Measurements from ENCODE around the gene HBQ1.
"Not testable (repeated sequence)": the region's sequence is repeated elsewhere in the genome, so short reads cannot be mapped to it uniquely, and the experiment has no call there.

HBQ1 gene

DNA sequence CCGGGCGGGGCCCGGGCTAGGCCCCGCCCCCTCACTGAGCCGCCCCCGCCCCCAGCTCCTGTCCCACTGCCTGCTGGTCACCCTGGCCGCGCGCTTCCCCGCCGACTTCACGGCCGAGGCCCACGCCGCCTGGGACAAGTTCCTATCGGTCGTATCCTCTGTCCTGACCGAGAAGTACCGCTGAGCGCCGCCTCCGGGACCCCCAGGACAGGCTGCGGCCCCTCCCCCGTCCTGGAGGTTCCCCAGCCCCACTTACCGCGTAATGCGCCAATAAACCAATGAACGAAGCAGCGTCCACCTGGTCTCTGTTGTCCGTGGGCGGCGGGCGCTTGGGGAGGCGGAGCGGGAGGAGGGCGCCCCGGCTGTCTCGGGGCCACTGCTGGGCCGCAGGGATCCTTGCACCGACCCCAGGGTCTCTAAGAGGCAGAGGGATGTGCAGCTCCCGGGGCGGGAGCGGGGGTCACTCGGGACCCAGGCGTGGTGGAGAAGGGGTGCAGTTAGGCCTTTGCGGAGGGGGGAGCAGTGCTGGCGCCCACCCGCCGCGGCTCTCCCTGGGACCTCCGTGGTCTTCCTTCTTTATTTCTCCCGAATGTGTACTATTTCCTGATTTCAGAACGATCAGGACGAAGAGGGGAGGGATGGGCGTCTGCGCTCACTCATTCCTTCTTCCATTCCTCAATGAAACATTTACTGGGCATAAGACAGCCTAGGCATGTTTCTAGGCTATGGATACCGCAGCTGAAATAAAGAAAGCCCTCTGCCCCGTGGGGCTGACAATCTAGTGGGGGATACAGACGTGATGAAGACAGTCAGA lies 25.8 kb upstream of the HBQ1 start:
- DNase-seq (ENCODE audit: low spot score): peak; percentile 79
- TF ChIP-seq, protein P1, sequence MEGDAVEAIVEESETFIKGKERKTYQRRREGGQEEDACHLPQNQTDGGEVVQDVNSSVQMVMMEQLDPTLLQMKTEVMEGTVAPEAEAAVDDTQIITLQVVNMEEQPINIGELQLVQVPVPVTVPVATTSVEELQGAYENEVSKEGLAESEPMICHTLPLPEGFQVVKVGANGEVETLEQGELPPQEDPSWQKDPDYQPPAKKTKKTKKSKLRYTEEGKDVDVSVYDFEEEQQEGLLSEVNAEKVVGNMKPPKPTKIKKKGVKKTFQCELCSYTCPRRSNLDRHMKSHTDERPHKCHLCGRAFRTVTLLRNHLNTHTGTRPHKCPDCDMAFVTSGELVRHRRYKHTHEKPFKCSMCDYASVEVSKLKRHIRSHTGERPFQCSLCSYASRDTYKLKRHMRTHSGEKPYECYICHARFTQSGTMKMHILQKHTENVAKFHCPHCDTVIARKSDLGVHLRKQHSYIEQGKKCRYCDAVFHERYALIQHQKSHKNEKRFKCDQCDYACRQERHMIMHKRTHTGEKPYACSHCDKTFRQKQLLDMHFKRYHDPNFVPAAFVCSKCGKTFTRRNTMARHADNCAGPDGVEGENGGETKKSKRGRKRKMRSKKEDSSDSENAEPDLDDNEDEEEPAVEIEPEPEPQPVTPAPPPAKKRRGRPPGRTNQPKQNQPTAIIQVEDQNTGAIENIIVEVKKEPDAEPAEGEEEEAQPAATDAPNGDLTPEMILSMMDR (IDR thresholded peaks at IDR 0.05; ENCODE audit: extremely low read depth, missing control alignments): no peak

DNA sequence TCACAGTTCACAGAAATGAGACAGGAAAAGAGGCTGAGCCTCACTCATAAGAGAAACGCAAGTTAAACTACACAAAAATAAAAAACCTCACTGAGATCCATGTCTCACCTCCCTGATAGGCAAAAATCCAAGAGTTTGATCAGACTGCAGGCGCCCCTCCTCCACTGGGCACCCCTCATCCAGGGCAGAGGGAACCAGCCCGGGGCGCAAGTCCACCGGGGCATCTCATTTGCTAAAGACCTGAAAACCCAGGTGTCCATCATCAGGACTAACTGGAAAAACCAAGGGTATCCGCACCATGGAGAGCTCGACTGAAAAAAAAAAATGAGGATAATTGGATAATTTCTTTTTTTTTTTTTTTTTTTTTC lies 25.2 kb upstream of the HBQ1 start:
- no peak for DNase-seq (ENCODE audit: low spot score)
- TF ChIP-seq, protein P1 (IDR thresholded peaks at IDR 0.05; ENCODE audit: extremely low read depth, missing control alignments): no peak

DNA sequence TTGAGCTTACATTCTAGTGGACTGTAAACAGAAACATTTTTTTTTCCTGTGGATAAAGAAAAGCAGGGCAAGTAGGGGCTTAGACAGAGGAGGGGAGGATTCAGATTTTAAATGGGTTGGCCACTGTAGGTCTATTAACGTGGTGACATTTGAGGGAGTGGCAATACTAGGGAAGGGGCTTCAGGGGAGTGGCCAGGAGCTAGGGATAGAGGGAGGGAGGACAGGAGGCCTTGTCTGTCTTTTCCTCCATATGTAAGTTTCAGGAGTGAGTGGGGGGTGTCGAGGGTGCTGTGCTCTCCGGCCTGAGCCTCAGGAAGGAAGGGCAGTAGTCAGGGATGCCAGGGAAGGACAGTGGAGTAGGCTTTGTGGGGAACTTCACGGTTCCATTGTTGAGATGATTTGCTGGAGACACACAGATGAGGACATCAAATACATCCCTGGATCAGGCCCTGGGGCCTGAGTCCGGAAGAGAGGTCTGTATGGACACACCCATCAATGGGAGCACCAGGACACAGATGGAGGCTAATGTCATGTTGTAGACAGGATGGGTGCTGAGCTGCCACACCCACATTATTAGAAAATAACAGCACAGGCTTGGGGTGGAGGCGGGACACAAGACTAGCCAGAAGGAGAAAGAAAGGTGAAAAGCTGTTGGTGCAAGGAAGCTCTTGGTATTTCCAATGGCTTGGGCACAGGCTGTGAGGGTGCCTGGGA lies 21.0 kb upstream of the HBQ1 start:
- no peak for DNase-seq (ENCODE audit: low spot score)
- TF ChIP-seq, protein P1 (IDR thresholded peaks at IDR 0.05; ENCODE audit: extremely low read depth, missing control alignments): no peak

- not testable (repeated sequence) for DNase-seq (ENCODE audit: low spot score)
Observed at GRCh38 chr16:160242-160641, 20.0 kb upstream of the HBQ1 start.

- DNase-seq (ENCODE audit: low spot score): peak; percentile 9
- TF ChIP-seq, protein P1 (IDR thresholded peaks at IDR 0.05; ENCODE audit: extremely low read depth, missing control alignments): no peak
Observed at GRCh38 chr16:160691-161190, 19.5 kb upstream of the HBQ1 start.

DNA sequence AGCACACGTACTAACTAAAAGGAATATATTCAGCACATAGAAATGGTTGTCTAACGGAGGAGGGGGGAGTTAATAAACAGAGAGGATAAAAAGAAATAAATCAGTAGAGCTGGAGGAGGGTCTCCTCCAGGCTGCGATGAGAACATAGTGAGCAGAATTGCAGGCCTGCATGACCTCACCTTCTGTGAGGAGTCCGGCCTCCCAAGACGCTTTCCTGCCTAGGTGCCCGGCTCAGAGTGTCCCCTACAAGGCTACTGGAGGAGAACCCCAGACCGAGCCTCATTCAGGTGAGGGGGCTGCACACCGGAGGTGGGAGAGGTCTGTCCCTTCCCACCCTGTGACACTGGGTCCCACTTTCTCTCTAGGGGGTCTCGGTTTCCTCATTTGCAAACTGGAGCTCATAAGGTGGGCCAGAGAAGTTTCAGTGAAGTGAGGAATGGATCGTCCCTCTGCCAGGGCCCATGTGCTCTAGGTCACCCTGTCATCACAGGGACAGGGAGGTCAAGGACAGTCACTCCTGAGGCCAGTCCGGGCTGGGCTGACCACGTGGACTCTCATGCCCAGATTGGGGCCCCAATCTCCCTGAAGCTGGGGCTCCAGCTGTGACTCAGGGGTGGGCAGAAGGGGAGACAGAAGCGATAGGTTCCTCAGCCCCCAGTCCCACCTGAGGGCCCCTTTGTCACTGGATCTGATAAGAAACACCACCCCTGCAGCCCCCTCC lies 17.8 kb upstream of the HBQ1 start:
- DNase-seq (ENCODE audit: low spot score): peak; percentile 20
- TF ChIP-seq, protein P1 (IDR thresholded peaks at IDR 0.05; ENCODE audit: extremely low read depth, missing control alignments): no peak

DNA sequence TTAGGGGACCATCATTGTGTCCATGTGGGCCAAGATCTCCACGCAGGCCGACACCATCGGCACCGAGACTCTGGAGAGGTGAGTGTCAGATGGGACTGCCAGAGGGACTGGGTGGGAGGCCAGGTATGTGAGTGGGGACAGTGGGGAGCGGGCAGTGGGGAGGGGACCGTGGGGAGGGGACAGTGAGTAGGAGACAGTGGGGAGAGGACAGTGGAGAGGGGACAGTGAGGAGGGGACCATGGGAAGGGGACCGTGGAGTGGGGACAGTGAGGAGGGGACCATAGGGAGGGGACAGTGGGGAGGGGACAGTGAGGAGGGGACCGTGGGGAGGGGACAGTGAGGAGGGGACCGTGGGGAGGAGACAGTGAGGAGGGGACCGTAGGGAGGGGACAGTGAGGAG lies 17.1 kb upstream of the HBQ1 start:
- DNase-seq (ENCODE audit: low spot score): not testable (repeated sequence)

- peak; percentile 15 for DNase-seq (ENCODE audit: low spot score)
Observed at GRCh38 chr16:163696-164095, 16.6 kb upstream of the HBQ1 start.

DNA sequence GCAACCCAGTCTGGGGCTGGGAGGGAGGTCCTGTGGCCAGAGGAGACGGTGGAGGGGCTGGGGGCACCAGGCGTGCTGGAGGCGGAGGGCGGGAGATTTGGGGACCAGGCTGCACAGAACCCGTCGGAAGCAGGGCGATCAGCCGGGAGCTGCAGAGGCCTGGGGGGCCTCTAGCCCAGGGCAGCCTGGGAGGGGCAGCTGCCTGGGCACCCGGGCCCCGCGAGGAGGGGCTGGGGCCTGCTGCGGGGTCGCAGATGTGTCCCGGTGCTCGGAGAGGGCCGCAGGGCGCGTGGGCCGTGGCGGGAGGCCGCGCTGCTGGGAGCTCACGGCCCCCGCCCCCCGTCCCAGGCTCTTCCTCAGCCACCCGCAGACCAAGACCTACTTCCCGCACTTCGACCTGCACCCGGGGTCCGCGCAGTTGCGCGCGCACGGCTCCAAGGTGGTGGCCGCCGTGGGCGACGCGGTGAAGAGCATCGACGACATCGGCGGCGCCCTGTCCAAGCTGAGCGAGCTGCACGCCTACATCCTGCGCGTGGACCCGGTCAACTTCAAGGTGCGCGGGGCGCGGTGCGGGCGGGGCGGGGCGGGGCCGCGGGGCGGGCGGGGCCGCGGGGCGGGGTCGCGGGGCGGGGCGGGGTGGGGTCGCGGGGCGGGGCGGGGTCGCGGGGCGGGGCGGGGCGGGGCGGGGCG lies 16.0 kb upstream of the HBQ1 start:
- not testable (repeated sequence) for DNase-seq (ENCODE audit: low spot score)
